ENCODE measurements around the gene PITPNM1. TPM values are rescaled to one million over a fixed set of nuclear protein-coding genes. Genes with fewer than 3 reads are reported as not detected.

Gene PITPNM1
- polyA plus RNA-seq, 5 donors, result 16.3 to 33.3 (median 19.5) TPM

Other genes with a start within 250 kb of the PITPNM1 start
- gene GRK2, start 238.9 kb downstream of the PITPNM1 start, polyA plus RNA-seq (ENCODE audit: insufficient read depth in 1 of 5, insufficient read length in 5 of 5, low replicate concordance in 1 of 5), result 10 to 100 TPM; 43.6 to 75.6 (median 57.5) TPM
- 10 to 100 TPM; 33.2 to 53.5 (median 47.0) TPM for gene ANKRD13D, start 216.1 kb downstream of the PITPNM1 start, polyA plus RNA-seq (ENCODE audit: insufficient read depth in 1 of 5, insufficient read length in 5 of 5, low replicate concordance in 1 of 5)
- 10 to 100 TPM; 21.8 to 37.6 (median 30.3) TPM for gene SSH3, start 201.8 kb downstream of the PITPNM1 start, polyA plus RNA-seq (ENCODE audit: insufficient read depth in 1 of 5, insufficient read length in 5 of 5, low replicate concordance in 1 of 5)
- 10 to 100 TPM; 21.3 to 40.2 (median 35.8) TPM for gene POLD4, start 151.8 kb downstream of the PITPNM1 start, polyA plus RNA-seq (ENCODE audit: insufficient read depth in 1 of 5, insufficient read length in 5 of 5, low replicate concordance in 1 of 5)
- 10 to 100 TPM; 11.1 to 14.7 (median 13.7) TPM for gene CLCF1, start 131.8 kb downstream of the PITPNM1 start, polyA plus RNA-seq (ENCODE audit: insufficient read depth in 1 of 5, insufficient read length in 5 of 5, low replicate concordance in 1 of 5)
- 10 to 100 TPM; 18.4 to 30.8 (median 24.2) TPM for gene RAD9A, start 113.4 kb downstream of the PITPNM1 start, polyA plus RNA-seq (ENCODE audit: insufficient read depth in 1 of 5, insufficient read length in 5 of 5, low replicate concordance in 1 of 5)
- gene PPP1CA, start 103.5 kb downstream of the PITPNM1 start, polyA plus RNA-seq (ENCODE audit: insufficient read depth in 1 of 5, insufficient read length in 5 of 5, low replicate concordance in 1 of 5), result 100 to 1,000 TPM in 4 of 5 donors, 10 to 100 TPM in 1; 99.0 to 167 (median 115) TPM
- 1 to 10 TPM; 3.9 to 6.2 (median 4.7) TPM for gene TBC1D10C, start 101.3 kb downstream of the PITPNM1 start, polyA plus RNA-seq (ENCODE audit: insufficient read depth in 1 of 5, insufficient read length in 5 of 5, low replicate concordance in 1 of 5)
- 1 to 10 TPM; 2.6 to 5.3 (median 4.5) TPM for gene CARNS1, start 89.7 kb downstream of the PITPNM1 start, polyA plus RNA-seq (ENCODE audit: insufficient read depth in 1 of 5, insufficient read length in 5 of 5, low replicate concordance in 1 of 5)
- gene RPS6KB2, start 76.9 kb downstream of the PITPNM1 start, polyA plus RNA-seq (ENCODE audit: insufficient read depth in 1 of 5, insufficient read length in 5 of 5, low replicate concordance in 1 of 5), result 10 to 100 TPM; 34.2 to 45.2 (median 40.7) TPM
- gene PTPRCAP, start 67.7 kb downstream of the PITPNM1 start, polyA plus RNA-seq (ENCODE audit: insufficient read depth in 1 of 5, insufficient read length in 5 of 5, low replicate concordance in 1 of 5), result 1 to 10 TPM; 1.3 to 3.3 (median 1.8) TPM
- gene CORO1B, start 61.9 kb downstream of the PITPNM1 start, polyA plus RNA-seq (ENCODE audit: insufficient read depth in 1 of 5, insufficient read length in 5 of 5, low replicate concordance in 1 of 5), result 10 to 100 TPM; 39.8 to 75.4 (median 45.9) TPM
- gene GPR152, start 52.6 kb downstream of the PITPNM1 start, polyA plus RNA-seq (ENCODE audit: insufficient read depth in 1 of 5, insufficient read length in 5 of 5, low replicate concordance in 1 of 5), result not detected
- gene CABP4, start 50.0 kb downstream of the PITPNM1 start, polyA plus RNA-seq (ENCODE audit: insufficient read depth in 1 of 5, insufficient read length in 5 of 5, low replicate concordance in 1 of 5), result 1 to 10 TPM; 1.9 to 2.5 (median 2.2) TPM
- gene TMEM134, start 36.1 kb downstream of the PITPNM1 start, polyA plus RNA-seq (ENCODE audit: insufficient read depth in 1 of 5, insufficient read length in 5 of 5, low replicate concordance in 1 of 5), result 10 to 100 TPM; 34.8 to 67.1 (median 47.5) TPM
- gene AIP, start 22.3 kb downstream of the PITPNM1 start, polyA plus RNA-seq (ENCODE audit: insufficient read depth in 1 of 5, insufficient read length in 5 of 5, low replicate concordance in 1 of 5), result 10 to 100 TPM; 45.4 to 67.7 (median 60.0) TPM
- gene CDK2AP2, start 2.8 kb upstream of the PITPNM1 start, polyA plus RNA-seq (ENCODE audit: insufficient read depth in 1 of 5, insufficient read length in 5 of 5, low replicate concordance in 1 of 5), result 10 to 100 TPM; 23.4 to 48.9 (median 29.2) TPM
- not detected for gene CABP2, start 18.1 kb upstream of the PITPNM1 start, polyA plus RNA-seq (ENCODE audit: insufficient read depth in 1 of 5, insufficient read length in 5 of 5, low replicate concordance in 1 of 5)
- gene GSTP1, start 78.4 kb upstream of the PITPNM1 start, polyA plus RNA-seq (ENCODE audit: insufficient read depth in 1 of 5, insufficient read length in 5 of 5, low replicate concordance in 1 of 5), result 1,000 to 10,000 TPM in 1 of 5 donors, 100 to 1,000 TPM in 4; 653 to 1,043 (median 745) TPM
- gene NDUFV1, start 101.6 kb upstream of the PITPNM1 start, polyA plus RNA-seq (ENCODE audit: insufficient read depth in 1 of 5, insufficient read length in 5 of 5, low replicate concordance in 1 of 5), result 100 to 1,000 TPM; 140 to 210 (median 174) TPM
- gene NUDT8, start 124.6 kb upstream of the PITPNM1 start, polyA plus RNA-seq (ENCODE audit: insufficient read depth in 1 of 5, insufficient read length in 5 of 5, low replicate concordance in 1 of 5), result 1 to 10 TPM; 3.1 to 8.1 (median 3.4) TPM
- under 1 TPM in 1 of 5 donors, not detected in 4; 0.12 TPM for gene TBX10, start 134.4 kb upstream of the PITPNM1 start, polyA plus RNA-seq (ENCODE audit: insufficient read depth in 1 of 5, insufficient read length in 5 of 5, low replicate concordance in 1 of 5)
- 1 to 10 TPM in 1 of 5 donors, under 1 TPM in 4; 0.26 to 1.1 (median 0.47) TPM for gene ACY3, start 145.4 kb upstream of the PITPNM1 start, polyA plus RNA-seq (ENCODE audit: insufficient read depth in 1 of 5, insufficient read length in 5 of 5, low replicate concordance in 1 of 5)
- gene ALDH3B2, start 169.3 kb upstream of the PITPNM1 start, polyA plus RNA-seq (ENCODE audit: insufficient read depth in 1 of 5, insufficient read length in 5 of 5, low replicate concordance in 1 of 5), result 1 to 10 TPM in 4 of 5 donors, under 1 TPM in 1; 0.98 to 1.8 (median 1.2) TPM

Data from right lung (tissue), 5 donors.